HUES64 (cell line): Measurements from ENCODE around the gene CCDC14.

Experiments used
- H3K27ac ChIP-seq: 2 replicates; pipeline ENCODE4 v1.7.0; 2013; ENCODE audit warnings: low read depth, low read length, inconsistent platforms
- H3K27me3 ChIP-seq: 2 replicates; pipeline ENCODE4 v1.6.1; 2013; ENCODE audit warnings: mild to moderate bottlenecking, low read length; ENCODE audit not compliant: insufficient read depth
- H3K36me3 ChIP-seq: 2 replicates; pipeline ENCODE4 v1.6.1; 2013; ENCODE audit warnings: mild to moderate bottlenecking, low read length; ENCODE audit not compliant: insufficient read depth
- H3K4me1 ChIP-seq: 2 replicates; pipeline ENCODE4 v1.6.1; 2013; ENCODE audit warnings: mild to moderate bottlenecking, low read length, moderate library complexity; ENCODE audit not compliant: insufficient read depth
- H3K4me3 ChIP-seq: 2 replicates; pipeline ENCODE4 v1.5.1; 2013; ENCODE audit warnings: mild to moderate bottlenecking, low read length, moderate library complexity
- H3K9ac ChIP-seq: 2 replicates; pipeline ENCODE4 v1.6.1; 2013; ENCODE audit warnings: mild to moderate bottlenecking, low read depth, low read length
- H3K9me3 ChIP-seq: 2 replicates; pipeline ENCODE4 v1.6.1; 2013; ENCODE audit warnings: low read depth, low read length; ENCODE audit not compliant: insufficient read depth
- WGBS: fragments of 150-250, 120-280 bp; methylation state at CpG from one replicate; pipeline ENCODE4 v1.1.7; 2013; ENCODE audit warnings: missing lambda C conversion rate; 5-methylcytosine and 5-hydroxymethylcytosine counted together

CCDC14 gene

GRCh38 chr3:123877466-123877865, 83.6 kb downstream of the CCDC14 start:
- H3K36me3 ChIP-seq = no peaks in the 10 kb centered on the region
- peaks cover 3% of the 10 kb centered on the region for H3K4me1 ChIP-seq
- H3K4me3 ChIP-seq = no peak overlapping the region
- no peak overlapping the region for H3K9ac ChIP-seq
- 89% methylated on average over 4 of the region's 4 CpGs for WGBS
- no peaks in the 10 kb centered on the region for H3K9me3 ChIP-seq
- no peak overlapping the region for H3K27ac ChIP-seq
- H3K27me3 ChIP-seq = peaks cover 2% of the 10 kb centered on the region

GRCh38 chr3:123876858-123877257, 84.2 kb downstream of the CCDC14 start:
- Histone ChIP-seq H3K27me3 (no peaks in the 10 kb centered on the region), H3K9me3 (no peaks in the 10 kb centered on the region), H3K36me3 (no peaks in the 10 kb centered on the region), H3K9ac (no peak overlapping the region), H3K27ac (no peak overlapping the region), H3K4me1 (peaks cover 3% of the 10 kb centered on the region), H3K4me3 (no peak overlapping the region)

GRCh38 chr3:123872621-123873020, 88.4 kb downstream of the CCDC14 start:
- Histone ChIP-seq H3K4me1 (peaks cover 6% of the 10 kb centered on the region; the same call in 1 of the 2 replicates), H3K27ac (no peak overlapping the region), H3K36me3 (no peaks in the 10 kb centered on the region), H3K9ac (no peak overlapping the region), H3K4me3 (no peak overlapping the region), H3K27me3 (no peaks in the 10 kb centered on the region), H3K9me3 (no peaks in the 10 kb centered on the region)
- no CpG with 5 or more reads among the region's 1 CpG for WGBS

- H3K4me3 ChIP-seq = no peak overlapping the region
- H3K9ac ChIP-seq = no peak overlapping the region
- WGBS = no CpG with 5 or more reads among the region's 1 CpG
- H3K27me3 ChIP-seq = no peaks in the 10 kb centered on the region
- no peaks in the 10 kb centered on the region for H3K9me3 ChIP-seq
- no peaks in the 10 kb centered on the region for H3K36me3 ChIP-seq
- no peak overlapping the region for H3K27ac ChIP-seq
- peaks cover 6% of the 10 kb centered on the region; the same call in 1 of the 2 replicates for H3K4me1 ChIP-seq
These were observed 89.1 kb downstream of the CCDC14 start for GRCh38 chr3:123871946-123872345.

GRCh38 chr3:123870033-123870432, 91.0 kb downstream of the CCDC14 start:
- H3K36me3 ChIP-seq = no peaks in the 10 kb centered on the region
- H3K4me1 ChIP-seq = peaks cover 6% of the 10 kb centered on the region; the same call in 1 of the 2 replicates
- 100% methylated on average over 1 of the region's 1 CpG for WGBS
- H3K27ac ChIP-seq = no peak overlapping the region
- H3K4me3 ChIP-seq = no peak overlapping the region
- H3K9ac ChIP-seq = no peak overlapping the region
- no peaks in the 10 kb centered on the region for H3K9me3 ChIP-seq
- no peaks in the 10 kb centered on the region for H3K27me3 ChIP-seq

- Histone ChIP-seq H3K27me3 (no peaks in the 10 kb centered on the region), H3K27ac (no peak overlapping the region), H3K9me3 (no peaks in the 10 kb centered on the region), H3K4me1 (peaks cover 6% of the 10 kb centered on the region; the same call in 1 of the 2 replicates), H3K36me3 (no peaks in the 10 kb centered on the region), H3K9ac (no peak overlapping the region), H3K4me3 (no peak overlapping the region)
- 86% methylated on average over 1 of the region's 1 CpG for WGBS
These were observed 91.9 kb downstream of the CCDC14 start for GRCh38 chr3:123869165-123869564.

- Histone ChIP-seq H3K4me1 (no peaks in the 10 kb centered on the region; the same call in 1 of the 2 replicates), H3K4me3 (no peak overlapping the region), H3K27me3 (no peaks in the 10 kb centered on the region), H3K36me3 (no peaks in the 10 kb centered on the region), H3K9ac (no peak overlapping the region), H3K9me3 (no peaks in the 10 kb centered on the region), H3K27ac (no peak overlapping the region)
- 92% methylated on average over 4 of the region's 4 CpGs for WGBS
These were observed 96.3 kb downstream of the CCDC14 start for GRCh38 chr3:123864706-123865105.
